ENCODE results near the gene CUEDC2.

CUEDC2 gene

DNA sequence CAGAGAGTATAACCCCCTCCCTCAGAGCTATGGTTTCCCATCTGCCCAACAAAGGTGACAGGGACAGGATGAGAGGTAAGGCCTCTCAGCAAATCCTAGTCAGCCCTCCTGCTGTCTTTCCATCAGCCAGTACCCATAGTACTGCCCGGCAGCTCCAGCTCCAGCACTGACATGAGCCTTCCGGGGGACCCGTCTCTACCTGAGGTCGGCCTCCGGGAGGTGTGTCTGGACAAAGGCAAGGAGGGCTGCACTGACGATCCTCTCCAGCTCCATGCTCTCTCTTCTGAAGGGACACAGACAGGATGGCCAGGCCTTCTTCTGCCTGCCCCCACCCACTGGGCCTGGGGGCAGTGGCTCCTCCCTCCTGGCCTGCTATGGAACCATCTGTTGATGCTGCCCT is 7.5 kb downstream of the CUEDC2 start:
- DNase-seq (ENCODE audit: low read depth): no peak

DNA sequence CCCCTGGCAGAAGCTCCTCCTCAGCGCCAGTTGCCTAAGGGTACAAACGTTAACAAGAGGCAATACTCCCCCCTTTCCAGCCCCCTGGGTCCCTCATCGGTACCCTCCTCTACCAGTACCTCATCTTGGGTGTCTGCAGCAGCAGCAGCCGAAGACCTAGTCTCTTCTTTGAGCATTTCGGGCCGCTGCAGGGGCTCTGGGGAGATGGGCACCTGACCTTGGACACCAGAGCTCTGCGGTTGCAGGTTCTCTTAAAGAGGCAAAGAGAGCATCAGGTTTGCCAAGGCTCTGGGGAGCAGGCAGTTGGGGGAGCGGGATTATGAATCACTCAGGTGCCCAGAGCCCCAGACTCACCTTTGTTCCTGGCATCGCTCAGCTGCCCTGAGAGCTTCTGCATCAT is 8.2 kb downstream of the CUEDC2 start:
- no peak for DNase-seq (ENCODE audit: low read depth)

DNA sequence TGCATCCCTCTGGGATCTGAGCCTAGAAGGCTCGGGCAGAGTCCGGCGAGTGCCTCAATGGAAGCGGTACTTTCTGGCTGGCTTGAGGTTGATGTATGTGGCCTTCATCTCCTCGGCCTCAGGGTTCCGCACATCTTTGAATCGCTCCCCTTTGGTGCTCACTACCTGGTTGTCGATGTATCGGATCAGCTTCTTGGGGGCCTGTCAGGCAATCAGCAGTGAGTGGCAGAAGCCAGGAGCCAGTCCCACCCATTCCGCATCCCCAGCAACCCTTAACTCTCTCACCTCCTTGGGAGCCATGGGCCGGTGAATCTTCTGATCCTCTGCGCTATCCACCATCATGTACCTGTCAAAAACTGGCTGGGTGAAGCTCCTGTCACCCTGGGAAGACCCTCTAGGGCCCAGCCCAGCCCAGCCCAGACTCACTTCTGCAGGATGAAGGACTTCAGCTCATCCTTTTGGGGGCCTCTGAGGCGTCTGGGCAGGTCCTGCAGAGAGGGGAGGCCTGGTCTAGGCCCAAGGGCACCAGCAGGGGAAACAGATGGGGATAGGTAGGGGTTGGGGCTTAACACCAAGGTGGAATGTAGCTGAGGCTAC is 8.9 kb downstream of the CUEDC2 start:
- no peak for DNase-seq (ENCODE audit: low read depth)

DNA sequence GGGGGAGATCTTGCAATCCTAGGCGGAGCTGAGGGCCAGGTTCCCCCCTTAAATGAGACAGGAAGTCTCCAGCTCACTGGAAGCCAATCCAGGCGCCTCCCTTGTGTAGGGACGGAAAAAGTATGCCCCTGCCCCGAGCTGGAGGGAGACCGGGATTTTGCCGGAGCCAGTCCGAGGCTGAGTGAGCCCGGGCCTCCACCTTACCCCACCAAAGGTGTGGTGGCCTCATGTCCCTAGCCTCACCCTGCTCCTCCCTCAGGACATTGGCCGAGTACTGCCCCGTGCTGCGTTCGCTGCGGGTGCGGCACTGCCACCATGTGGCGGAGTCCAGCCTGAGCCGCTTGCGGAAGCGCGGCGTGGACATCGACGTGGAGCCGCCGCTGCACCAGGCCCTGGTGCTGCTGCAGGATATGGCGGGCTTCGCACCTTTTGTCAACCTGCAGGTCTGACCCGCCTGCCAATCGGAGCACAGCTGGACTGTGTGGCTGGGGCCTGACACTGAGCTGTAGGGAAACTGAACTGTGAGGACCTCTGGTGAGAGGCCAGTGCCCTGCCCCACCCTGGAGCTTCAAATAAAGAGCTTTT is 9.7 kb downstream of the CUEDC2 start:
- no peak for DNase-seq (ENCODE audit: low read depth)

DNA sequence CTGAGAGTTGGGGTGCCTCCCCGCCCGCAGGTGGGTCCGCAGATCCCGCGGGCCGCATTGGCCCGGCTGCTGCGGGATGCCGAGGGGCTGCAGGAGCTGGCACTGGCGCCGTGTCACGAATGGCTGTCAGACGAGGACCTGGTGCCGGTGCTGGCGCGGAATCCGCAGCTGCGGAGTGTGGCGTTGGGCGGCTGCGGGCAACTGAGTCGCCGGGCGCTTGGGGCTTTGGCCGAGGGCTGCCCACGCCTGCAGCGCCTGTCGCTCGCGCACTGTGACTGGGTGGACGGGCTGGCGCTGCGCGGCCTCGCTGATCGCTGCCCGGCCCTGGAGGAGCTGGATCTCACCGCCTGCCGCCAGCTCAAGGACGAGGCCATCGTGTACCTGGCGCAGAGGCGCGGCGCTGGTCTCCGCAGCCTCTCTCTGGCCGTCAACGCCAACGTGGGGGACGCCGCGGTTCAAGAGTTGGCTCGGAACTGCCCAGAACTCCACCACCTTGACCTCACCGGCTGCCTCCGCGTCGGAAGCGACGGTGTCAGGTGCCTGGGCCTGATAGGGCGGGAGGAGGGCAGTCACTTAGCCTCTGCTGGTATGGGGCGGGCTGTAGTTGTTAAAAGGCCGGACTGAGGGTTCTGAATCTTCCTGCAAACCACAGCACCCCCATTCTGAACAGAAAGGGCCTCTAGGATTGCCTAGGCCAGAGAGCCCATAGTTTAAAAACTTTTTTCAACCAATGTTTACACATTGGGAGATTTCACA is 10.4 kb downstream of the CUEDC2 start:
- no peak for DNase-seq (ENCODE audit: low read depth)

DNA sequence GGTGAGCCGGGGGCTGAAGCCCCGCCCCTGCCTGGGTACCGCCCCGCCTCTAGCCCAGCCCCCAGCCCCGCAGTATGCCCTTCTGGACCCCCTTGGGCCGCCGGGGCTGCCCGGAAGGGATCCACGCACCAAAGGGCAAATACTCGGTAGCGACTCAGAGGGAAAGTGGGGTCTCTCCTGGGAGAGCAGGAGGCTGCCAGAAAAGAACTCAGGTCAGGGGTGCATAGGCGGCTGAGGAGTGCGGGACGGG is 10.9 kb downstream of the CUEDC2 start:
- no peak for DNase-seq (ENCODE audit: low read depth)

DNA sequence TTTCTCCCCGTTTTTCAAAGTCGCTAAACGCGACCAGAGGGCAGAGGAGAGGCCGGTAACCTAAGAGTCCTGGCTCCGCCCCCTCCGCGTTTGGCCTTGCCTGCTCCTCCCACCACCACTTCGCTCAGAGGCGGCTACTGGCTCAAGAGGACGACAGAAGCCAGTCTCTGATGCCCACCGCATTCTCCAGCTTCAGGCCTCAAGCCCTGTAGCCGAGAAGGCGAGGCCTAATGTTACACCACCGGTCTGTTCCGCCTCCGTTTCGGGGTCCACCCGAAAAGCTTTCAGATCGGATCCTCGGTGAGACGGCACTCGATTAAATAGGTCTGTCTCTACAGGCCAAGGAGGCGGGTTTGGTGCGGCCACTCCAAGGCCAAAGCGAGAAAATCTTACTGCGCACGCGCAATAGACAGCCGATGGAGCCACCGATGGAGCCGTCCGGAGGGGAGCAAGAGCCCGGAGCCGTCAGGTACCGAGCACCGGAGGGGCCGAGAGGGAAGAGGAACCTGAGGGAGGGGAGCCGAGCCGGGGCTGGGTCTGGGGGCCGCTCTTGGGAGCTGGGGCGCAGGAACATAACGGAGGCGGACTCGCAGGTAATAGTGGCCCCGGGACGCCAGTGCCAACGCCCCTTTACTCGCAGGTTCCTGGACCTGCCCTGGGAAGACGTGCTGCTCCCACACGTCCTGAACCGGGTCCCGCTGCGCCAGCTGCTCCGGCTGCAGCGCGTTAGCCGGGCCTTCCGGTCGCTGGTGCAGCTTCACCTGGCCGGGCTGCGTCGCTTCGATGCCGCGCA is 11.5 kb downstream of the CUEDC2 start, which contains the start of gene FBXL15:
Gene FBXL15 (plus strand): TSS at position 123 of the 793 bp plus-strand sequence. CDS start 294 bp downstream, at position 417.
- peak; percentile 95 for DNase-seq (ENCODE audit: low read depth)

DNA sequence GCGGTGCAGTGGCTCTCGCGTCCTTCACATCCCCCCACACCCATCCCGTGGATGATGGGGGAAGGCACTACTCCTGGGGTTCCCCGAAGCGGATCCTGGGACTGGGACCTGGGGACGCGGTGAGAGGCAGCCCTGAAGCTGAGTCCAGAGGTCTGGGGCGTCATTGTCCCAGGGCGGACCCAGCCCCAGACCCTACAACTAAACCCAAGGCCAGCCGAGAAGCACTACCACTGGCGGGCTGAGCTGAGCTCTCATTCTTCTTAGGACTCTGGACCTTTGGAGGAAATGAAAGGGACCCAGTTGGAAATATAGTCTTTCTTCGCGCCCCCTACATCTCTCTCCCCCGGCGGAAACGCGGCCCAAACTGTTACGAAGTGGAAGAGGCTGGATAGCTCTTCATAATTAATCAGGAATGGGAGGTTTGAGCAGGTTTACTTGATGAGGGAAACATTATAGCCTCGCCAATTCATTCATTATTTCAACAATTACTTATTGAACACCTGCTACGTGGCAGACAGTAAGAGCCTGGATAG is 12.1 kb downstream of the CUEDC2 start:
- no peak for DNase-seq (ENCODE audit: low read depth)

DNA sequence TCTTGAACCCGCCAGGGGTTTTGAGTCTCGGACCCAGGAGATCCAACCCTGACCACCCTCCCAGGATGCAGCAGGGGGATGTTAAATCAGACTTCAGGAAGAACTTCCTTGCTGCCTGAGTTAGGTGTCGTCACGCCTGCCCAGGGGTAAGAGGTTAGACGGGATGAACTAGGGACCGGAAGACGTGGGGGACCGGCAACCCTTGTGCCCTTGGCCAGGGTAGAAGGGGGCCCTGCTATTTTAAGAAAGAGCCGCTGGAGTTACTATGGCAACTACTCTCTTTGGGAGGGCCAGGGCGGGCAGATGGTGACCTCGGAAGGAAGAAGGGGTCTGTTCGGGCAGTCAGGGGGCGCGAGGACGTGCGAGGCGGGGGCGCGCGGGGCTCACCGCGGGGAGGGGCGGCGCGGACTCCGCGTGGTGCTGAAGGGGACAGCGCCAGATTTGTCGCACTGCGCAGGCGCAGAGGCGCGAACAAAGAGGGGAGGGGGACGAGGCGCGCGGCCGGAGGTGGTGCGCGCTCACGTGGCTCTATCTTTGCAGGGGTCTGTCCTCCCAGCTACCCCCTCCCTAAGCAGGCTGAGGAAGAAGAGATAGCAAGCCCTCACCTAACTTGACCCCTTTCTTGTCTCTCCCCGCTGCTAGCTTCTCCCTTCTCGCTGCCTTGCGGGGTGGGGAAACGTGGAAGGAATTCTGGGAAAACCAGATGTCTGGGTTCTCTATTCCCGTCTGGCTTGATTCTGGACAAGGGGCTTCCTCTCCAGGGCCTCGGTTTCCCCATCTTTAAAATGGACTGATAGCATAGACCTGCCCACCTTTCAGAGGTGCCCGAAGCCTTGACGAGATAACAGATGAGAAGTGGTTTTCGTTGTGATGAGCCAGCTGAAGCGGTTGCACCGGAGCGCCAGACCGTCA is 12.8 kb downstream of the CUEDC2 start:
- peak; percentile 68 for DNase-seq (ENCODE audit: low read depth)

DNA sequence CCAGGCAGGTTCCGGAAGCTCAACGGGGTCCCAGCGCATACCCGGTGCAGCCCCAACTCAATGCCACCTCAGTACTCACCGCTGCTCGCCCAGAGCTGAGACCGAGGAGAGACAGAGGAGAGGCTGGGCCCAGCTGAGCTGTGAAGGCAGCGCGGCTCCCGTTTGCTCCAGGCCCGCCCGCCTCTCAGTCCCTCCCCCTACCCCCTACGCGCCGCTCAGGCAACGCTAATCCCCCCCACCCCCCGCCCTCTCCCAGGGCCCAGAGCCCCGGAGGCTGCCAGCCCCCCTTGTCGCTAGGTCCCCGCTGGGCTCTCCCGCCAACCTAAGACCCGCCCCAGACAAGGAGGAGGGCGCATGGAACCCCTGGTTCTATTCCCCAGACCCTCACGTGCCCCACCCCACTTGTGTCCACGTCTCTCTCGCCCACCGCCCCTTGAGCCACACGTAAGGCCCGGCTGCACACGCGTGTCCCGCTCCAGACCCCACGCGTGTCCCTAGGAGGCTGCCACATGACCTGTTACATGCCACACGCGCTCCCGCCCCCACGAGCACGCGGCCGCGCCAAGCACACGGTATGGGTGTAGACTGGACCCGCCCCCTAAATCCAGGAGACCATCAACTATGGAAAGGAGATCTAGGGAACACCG is 13.6 kb downstream of the CUEDC2 start, which contains the start of gene PSD:
Gene PSD (minus strand): TSS at position 164 of the 647 bp plus-strand sequence. CDS start 1,747 bp downstream, outside the sequence.
- no peak for DNase-seq (ENCODE audit: low read depth)

DNA sequence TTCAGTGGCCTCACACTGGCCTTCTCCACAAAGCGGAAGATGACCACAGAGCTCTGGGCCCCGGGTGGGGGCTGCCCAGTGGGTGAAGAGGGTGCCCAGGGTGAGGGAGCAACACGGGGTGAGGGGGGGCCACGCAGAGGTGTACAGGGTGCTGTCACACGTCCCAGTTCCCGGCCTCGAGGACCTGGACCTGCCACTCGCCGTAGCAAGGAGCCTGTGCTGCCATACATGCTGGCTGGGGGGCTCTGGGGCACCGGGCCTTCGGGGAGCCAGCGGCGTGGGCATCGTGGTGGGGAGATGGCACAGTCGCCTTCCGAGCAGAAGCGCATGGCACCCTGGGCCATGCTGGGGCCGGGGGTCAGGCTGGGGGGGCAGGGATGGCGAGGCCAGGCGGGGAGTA is 15.7 kb downstream of the CUEDC2 start:
- DNase-seq (ENCODE audit: low read depth): no peak

DNA sequence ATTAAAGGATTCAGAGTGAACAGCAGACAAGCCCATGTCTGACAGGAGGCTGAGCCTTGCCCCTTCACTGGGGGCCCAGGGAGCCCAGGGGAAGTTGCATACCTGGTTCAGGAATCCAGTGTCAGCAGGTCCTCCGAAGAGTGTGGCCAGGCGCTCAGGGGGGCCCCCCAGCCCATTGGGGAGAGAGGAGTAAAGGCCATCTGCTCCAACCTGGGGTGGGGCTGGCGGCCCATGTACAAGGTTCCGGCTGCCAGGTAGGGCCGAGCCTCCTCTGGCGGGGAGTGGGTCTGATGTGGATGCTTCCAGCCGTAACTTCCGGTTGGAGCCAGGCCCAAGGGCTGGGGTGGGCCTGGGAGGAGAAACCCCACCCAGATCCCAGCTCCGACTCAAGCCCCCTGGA is 16.1 kb downstream of the CUEDC2 start:
- DNase-seq (ENCODE audit: low read depth): no peak

DNA sequence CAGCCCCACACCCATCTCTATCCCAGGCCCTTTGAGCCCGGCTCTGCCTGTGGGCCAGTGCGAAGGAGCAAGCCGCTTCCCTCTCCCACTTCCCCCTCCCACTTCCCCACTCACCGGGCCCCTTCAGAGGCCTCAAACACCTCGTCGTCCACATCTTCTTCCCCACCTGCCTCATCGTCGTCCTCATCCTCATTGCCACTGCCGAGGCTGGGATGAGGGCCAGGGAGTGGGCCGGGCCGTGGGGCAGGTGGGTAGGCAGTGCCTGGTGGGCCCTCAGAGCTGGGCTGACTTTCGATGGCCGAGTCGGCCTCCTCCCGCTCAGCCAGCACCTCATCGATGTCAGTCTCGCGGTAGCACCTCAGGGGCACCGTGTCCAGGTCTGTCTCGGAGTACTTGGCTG is 17.6 kb downstream of the CUEDC2 start:
- DNase-seq (ENCODE audit: low read depth): no peak

DNA sequence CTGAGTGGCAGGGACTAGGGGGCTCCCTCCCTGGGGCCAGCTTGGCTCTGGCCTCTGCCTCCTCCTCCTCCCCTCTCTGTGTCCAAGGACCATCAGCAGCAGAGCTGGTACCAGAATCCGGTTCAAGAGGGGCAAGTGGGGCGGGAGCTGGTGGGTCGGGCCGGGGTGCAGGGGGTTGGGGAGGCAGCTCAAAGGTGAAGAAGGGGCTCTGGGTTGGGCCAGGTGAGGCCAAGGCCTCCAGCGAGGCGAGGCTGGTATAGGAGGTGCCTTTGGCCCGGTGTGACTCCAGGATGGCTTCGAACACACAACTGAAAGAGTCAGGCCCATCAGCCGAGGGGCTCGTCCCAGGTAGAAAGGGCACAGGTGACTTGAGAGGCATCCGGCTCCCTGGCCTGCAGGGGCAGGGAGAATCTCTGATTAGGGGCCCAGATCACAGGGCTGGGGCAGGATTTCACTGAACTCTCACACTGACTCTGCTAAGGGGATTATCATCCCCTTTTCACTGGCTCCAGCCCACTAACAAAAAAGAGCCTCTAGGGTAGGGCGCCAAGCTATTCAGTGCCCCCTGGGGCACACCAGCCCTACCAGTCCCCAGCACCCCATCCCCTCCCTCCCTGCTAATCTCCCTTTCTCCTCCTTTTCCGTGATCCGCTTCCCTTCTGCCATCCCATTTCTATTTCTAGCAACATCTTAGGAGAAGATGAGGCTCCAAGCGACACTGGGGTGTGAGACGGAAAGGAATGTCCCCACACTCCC is 18.4 kb downstream of the CUEDC2 start:
- no peak for DNase-seq (ENCODE audit: low read depth)

DNA sequence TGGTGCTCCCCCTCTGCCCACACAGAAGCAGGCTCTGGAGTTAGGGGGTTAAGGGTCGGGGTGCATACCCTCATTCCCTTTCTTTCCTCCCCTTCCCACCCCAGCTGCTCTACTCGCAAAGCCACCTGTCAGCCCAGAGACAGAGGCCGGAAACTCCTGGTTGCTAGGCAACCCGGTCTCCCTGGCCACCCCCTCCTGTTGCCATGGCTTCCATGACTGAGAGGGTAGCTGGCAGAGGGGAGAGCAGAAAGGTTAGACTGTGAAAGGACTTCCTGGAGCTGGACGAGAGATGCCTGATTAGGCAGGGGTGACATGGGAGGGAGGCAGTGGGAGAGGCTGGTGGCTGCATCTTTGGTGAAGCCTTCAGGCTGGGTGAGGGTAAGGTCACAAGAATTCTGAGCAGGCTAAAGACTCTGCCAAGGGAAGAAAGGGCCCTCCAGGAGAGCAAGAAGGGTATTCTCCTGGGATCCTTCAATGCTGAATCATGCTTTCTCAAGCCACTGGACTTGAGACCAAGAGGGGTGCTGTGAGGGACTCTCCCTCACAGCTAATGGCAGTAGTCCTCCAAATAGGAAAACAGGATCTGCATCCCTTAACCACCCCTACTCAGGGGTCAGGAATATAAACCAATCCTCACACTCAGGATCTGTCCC is 19.2 kb downstream of the CUEDC2 start:
- no peak for DNase-seq (ENCODE audit: low read depth)

DNA sequence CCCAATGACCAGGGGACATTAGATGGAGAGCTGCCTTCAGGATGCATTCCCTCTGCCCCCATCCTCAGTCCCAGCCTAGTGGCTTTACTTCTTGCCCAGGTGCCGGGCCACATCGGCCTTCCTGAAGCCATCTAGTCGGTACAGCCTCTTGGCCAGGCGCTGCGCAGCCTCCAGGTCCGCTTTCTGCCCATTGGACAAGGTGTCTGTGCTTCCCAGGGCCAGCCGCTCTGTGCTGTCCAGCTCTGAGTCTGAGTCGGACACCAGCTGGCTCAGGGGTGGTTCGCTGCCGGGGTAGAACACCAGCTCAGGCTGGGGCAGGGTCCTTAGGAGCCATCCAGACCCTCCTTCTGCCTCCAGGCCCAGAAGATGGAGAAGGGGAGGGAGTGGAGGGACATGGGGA is 20.1 kb downstream of the CUEDC2 start:
- DNase-seq (ENCODE audit: low read depth): no peak

DNA sequence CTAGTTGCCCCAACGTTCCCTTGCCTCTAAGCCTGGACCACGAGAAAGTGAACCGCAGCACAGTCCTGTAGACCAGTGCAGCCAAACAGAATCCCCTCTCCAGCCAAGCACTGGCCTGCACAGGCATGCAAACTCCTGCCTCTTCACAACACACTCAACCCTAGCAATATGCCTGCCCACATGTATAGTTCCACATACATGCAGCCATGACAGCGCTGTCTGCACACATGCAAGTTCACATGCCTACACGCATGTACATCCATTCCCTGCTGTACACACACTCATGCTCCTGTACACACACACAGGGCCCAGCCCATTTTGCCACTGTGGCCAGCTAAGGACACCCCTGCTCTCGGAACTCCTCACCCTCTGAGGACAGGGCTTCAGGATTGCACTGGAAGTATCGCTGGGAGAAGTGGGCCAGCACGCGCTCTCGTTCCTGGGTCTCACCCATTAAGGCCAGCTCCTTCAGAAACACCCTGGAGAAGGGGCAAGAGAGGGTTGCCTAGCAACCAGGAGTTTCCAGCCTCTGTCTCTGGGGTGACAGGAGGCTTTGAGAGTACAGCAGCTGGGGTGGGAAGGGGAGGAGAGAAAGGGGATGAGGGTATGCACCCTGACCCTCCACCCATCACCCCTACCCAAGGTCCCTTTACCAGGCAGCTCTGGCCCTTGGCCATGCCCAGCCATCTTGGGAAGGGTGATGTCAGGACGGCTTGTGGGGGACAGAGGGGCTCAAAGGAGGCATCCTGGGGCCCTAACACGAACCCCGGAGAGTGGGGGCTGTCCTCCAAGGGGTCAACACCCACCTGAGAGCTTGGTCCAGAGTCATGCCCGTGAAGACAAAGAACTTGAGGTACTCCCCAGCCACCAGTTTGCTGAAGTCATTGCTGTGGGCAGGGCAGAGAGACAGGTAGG is 20.8 kb downstream of the CUEDC2 start:
- DNase-seq (ENCODE audit: low read depth): no peak

DNA sequence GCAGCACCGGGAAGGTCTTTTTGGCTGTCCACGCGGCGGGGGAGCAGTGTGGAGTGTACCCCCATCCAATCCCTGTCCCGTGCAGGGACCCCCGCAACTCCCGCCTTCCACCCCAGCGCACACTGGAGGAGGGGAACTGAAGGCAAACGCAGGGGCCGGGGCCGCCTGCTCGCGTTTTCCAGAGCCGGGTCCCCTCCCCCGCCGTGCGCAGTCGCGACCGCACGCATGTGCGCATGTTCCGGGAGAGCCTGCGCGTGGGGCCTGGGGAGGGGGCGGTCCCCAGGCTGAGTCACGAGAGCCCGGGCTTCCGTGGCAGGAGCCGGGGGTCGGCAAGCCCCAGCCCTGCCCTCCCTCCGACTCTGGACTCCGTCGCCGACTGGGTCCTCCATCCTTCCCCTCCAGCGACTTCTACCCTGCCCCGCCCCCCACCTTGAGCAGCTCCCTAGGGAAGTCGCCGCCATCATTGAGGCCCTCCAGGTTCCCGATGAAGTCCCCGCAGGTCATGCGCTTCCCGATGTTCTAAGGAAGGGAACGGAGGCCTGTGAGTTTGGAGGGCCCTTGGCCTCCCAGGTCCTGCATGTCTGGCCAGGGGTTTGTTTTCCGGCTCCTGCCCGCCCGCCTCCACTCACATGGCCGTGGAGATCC is 21.8 kb downstream of the CUEDC2 start:
- peak; percentile 42 for DNase-seq (ENCODE audit: low read depth)

Data from activated T-cell treated with anti-CD3 and anti-CD28 coated beads for 1 hour (primary cell).